GM12865 (cell line): ENCODE measurements around the gene ZNF93.
"Not testable (repeated sequence)": the region's sequence is repeated elsewhere in the genome, so short reads cannot be mapped to it uniquely, and the experiment has no call there.

Source experiments
- DNase-seq: peaks from one replicate; pipeline ENCODE4 v3.0.0; 2010; ENCODE audit warnings: low read depth
- H3K4me3 ChIP-seq: 2 replicates; pipeline ENCODE4 v1.5.1; 2011; ENCODE audit warnings: mild to moderate bottlenecking, low read depth, low read length, control low read depth
- CTCF ChIP-seq: IDR thresholded peaks from 2 replicates; pipeline ENCODE4 v1.5.1; 2011; ENCODE audit warnings: low read length, control low read depth, low read depth, inconsistent platforms; ENCODE audit not compliant: insufficient read depth; ENCODE audit errors: missing control alignments

ZNF93 gene

DNA sequence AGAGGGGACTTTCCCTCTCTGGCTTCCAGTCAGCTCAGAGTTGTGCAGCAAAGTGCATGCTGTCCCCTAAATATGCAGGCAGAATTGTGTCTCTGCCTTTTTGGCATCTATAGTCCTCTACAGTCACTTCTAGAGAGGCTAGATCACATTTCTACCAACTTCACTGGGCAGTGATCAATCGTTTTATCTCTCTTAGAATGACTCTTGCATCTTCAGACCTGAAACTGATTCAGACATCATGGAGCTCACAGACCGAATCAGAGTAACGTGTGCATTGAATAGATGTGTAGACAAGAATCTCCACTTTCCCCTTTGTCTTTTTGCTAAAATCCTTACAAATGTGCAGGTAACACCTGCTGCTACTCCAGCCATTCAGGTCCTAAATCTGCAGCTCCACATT lies 28.8 kb upstream of the ZNF93 start:
- DNase-seq, result no peak
- TF ChIP-seq CTCF, result no peak
- H3K4me3 ChIP-seq, result no peak overlapping the region

- TF ChIP-seq CTCF, result no peak
- H3K4me3 ChIP-seq, result no peak overlapping the region
- peak; percentile 7 for DNase-seq
Observed at GRCh38 chr19:19873381-19873780, 27.4 kb upstream of the ZNF93 start.

DNA sequence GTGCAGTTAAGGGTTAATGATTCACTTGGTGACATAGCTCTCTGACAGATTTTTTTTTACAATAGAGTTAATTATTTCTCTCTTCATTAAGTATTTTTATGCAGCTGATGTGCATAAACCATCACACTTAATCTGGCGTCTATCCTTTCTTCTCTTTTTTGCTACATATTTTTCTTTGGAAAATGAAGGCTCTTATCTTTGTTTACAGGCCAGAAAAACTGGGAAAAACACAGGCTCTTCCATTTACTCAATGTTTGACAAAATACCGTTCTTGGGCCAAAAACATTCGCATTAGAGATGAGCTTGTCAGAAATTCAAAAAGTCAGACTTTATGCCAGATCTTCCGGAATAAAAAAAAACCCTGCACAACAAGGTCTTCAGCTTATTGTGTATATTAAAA lies 23.0 kb upstream of the ZNF93 start:
- DNase-seq, result no peak
- TF ChIP-seq CTCF, result no peak
- H3K4me3 ChIP-seq, result no peak overlapping the region

- TF ChIP-seq CTCF, result no peak
- DNase-seq, result no peak
- H3K4me3 ChIP-seq, result no peak overlapping the region
Observed at GRCh38 chr19:19884583-19884982, 16.2 kb upstream of the ZNF93 start.

GRCh38 chr19:19892055-19892941 lies 8.4 kb upstream of the ZNF93 start:
- not testable (repeated sequence) for H3K4me3 ChIP-seq, DNase-seq

DNA sequence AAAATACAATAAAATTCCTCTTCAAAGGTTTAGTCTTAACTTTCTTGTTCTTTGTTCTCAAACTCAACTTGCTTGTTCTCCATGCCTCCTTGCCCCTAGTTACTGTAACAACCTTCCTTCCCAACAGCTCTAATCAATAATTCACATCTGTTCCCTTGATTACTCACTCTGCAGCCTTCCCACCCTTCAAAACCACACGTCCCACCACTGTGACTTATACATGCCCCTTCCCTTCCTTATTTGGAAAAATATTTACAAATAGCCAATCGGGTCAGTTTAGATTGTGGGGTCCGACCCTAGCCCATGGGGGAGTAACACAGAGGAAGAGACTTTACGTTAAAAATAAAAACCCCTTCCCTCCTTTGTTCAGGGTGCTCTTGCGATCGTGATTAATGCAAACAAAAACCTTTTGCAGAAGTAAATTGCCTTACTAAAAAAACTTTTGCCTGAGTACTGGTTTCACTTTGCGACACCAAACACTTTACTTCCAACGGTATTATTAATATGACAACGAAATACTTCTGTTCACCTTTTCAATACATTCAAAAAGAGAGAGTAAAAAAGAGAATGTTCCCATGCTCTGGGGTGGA lies 512 bp upstream of the ZNF93 start:
- H3K4me3 ChIP-seq, result peak overlapping the region; percentile 66
- no peak for DNase-seq
- no peak for TF ChIP-seq CTCF

DNA sequence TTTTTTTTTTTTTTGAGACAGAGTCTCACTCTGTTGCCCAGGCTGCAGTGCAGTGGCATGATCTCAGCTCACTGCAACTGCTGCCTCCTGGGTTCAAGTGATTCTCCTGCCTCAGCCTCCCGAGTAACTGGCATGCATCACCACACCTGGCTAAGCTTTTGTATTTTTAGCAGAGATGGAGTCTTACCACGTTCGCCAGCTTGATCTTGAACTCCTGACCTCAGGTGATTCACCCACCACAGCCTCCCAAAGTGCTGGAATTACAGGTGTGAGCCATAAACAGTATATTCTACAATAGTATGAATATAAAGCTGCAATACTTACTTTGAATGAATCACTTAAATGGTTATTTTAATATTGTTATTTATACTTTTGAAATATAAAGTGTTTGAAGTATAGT lies 6.8 kb downstream of the ZNF93 start:
- DNase-seq, H3K4me3 ChIP-seq: not testable (repeated sequence)

GRCh38 chr19:19909654-19910053 lies 8.9 kb downstream of the ZNF93 start:
- DNase-seq, result no peak
- H3K4me3 ChIP-seq, result no peak overlapping the region
- TF ChIP-seq CTCF, result no peak
